Occipital lobe (tissue), 2 donors: ENCODE data around the gene DMAC2L. TPM values are rescaled to one million over a fixed set of nuclear protein-coding genes. Genes with fewer than 3 reads are reported as not detected.

Experiments used
- DNase-seq: peaks from one replicate; lab custom pipeline; 2025; lab: John Stamatoyannopoulos, UW
- total RNA-seq: library from RNA; depleted of rRNA; stranded (reverse); fragments of >200 nt; gene quantifications from one replicate; pipeline ENCODE4 v1.2.3, GENCODE V29; 2014

The DMAC2L gene
- total RNA-seq, 1 donor from 2014 or later, result 15.9 TPM

DNA sequence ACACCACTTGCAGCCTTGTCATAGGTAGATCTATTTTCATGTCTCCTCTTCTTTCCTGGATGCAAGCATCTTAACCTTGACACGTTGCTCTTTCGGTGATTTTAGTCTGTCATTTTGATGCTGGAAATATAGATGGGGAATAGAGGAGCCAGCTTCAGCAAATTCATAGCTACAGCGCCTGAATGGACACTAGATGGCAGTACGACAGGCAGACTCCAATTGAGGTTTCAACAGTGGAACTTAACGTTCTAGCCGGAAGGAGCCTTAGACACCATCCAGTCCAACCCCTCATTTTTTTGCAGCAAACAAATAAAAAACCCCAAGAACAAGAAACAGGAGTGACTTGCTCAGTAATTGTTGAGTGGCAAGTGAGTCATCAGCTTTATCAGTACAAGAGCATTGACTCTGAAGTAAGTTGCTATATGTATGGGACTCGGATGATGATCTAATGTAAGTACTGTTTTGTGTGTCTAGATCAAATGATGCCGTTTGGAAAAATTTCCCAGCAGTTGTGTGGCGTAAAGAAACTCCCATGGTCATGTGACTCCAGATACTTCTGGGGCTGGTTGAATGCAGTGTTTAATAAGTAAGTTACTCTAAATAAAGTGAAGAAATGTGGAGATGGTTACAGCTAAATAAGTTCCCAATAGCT lies 9.0 kb downstream of the DMAC2L start:
- DNase-seq, result peak; percentile 39

DNA sequence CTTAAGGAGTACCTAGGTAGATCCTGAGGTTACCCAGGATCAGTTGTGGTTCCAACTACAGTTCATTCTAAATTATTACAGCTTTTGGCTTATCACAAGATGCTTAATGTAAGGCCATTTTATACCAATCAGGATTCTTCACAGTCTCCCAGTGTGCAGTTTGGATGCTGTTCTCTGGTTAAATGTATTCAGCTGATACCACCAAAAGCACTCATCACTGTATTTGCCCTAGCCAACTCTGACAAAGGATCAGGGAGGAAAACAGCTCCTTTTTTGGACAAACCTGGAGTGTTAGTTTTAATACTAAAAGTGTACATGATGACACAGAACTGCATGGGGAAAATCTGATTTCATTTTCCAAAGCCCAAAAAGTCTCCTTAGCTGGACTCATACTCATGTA lies 19.5 kb downstream of the DMAC2L start:
- DNase-seq, result no peak

DNA sequence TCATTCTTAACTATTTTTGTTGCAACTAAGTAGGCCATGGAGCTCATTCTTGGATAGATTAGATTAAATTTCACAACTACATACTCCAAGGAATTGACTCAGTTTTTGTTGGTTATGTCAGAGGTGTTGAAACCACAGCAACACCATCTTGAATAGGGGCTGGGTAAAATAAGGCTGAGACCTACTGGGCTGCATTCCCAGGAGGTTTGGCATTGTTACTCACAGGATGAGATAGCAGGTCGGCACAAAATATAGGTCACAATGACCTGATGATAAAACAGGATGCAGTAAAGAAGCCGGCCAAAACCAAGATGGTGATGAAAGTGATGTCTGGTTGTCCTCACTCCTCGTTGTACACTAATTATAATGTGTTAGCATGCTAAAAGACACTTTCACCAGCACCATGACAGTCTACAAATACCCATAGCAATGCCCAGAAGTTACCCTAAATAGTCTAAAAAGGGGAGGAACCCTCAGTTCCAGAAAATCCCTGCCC lies 20.9 kb downstream of the DMAC2L start:
- DNase-seq, result no peak

- no peak for DNase-seq
These were observed 22.1 kb downstream of the DMAC2L start for GRCh38 chr14:50334211-50334610.

- peak; percentile 57 for DNase-seq
These were observed 23.3 kb downstream of the DMAC2L start for GRCh38 chr14:50335389-50335788.

DNA sequence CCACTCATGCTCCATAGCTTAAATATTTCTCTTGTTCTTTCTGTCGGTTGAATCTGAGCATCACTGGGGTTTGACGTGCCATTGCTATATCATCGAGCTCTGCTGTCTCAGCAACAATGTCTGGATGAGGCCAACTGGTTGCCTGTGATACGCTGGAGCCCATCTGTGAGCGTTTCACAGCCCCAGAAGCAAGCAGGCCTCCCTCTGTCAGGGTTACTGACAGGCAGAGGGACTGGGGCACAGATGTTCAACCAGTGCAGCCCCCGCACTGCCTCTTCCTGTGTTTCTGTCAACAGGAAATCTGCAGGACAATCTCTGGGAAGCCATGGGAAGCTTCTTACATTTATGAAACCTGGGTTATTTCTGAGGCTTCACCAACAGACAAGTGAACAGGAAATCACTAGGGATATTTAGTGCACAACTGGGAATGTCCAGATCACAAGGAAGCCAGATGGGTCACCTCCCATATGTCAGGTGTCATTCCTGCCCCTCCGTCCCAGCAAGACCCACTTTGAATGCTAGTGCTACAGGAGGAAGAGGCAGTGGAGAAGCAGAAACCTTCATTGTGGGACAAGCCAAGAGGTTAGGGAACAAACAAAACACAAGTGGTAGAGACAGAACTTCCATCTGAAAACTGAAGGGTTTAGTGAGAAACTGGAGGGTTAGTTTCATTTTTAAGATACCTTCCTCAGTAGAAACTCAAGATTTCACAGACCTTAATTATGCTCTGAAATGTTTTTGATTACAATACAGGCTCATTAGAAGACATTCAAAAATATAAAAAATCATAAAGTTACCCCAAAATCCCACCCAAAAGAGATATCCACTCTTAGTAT lies 24.1 kb downstream of the DMAC2L start:
- DNase-seq, result peak; percentile 37

- DNase-seq, result no peak
These were observed 26.5 kb downstream of the DMAC2L start for GRCh38 chr14:50338587-50338986.

- no peak for DNase-seq
These were observed 27.2 kb downstream of the DMAC2L start for GRCh38 chr14:50339178-50339804.

DNA sequence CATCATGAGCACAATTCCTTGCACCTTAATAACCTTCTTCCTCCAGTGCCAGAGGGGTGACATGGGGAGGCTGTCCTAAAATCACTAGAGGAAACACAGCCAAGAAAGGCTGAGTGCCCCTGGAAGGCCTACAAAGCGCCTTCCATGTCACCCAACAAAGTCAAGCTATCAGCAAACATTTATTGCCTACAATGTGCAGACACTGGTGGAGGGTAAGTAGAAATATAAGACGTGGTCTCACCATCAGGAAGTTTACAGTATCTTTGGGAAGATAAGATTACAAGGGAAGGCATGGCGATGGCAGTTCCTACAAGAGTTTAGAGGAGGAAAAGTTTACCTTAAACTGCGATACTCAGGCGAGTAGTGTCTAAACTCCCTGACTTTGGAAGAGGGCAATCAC lies 27.9 kb downstream of the DMAC2L start:
- DNase-seq, result no peak

DNA sequence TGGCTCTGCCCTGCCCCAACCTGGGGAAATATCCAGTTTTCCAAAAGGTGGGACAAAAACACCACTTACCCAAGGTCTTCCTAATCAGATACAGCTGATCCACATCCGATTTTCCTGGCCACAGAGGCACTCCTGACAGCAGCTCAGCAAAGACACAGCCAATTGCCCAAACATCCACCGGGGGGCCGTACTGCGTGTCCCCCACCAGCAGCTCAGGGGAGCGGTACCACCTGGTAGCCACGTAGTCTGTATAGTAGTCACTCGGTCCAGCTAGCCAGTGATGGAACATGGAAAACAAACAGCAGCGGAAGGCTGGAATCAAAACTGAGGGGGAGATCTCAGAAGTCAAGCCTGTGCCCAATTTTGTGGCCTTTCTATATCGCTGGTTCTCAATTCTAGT lies 28.8 kb downstream of the DMAC2L start:
- no peak for DNase-seq

DNA sequence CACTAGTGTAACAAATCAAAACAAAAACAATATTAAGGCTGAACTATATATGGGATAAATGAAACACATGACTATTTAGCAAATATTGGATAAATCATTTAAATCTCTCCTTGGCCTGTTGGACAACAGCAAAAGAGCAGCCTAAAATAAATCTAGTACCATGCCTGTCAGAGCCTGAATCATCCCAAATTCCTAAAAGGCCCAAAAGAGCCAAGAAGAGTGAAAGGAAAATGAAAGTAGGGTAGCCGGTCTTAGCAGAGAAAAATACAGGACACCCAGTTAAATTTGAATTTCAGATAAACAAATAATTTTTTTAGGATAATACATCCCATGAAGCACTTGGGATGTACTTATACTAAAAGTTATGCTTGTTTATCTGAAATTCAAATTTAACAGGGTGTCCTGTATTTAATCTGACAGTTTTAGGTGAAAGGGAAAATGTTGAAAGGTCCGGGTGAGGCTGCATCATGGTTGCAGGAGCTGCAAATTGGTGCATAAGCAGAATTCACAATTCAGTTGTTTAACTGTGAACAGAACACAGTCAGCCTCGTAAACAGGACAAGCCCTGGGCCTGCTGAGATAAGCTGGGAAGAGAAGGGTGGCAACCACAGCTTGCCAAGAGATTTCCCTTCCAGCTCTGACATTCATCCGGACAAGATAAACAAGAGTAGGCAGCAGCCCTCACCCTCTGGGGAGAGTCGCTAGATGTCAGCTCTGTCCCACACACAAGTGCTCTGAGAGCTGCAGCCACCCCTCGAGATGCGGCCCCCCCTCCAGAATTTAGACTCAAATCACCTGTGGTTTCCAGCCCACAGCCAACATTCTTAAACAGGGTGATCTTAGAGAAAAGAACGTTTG lies 30.3 kb downstream of the DMAC2L start:
- peak; percentile 69 for DNase-seq

GRCh38 chr14:50343434-50343833 lies 31.3 kb downstream of the DMAC2L start:
- no peak for DNase-seq

- no peak for DNase-seq
These were observed 32.1 kb downstream of the DMAC2L start for GRCh38 chr14:50344116-50344775.

- DNase-seq, result no peak
These were observed 32.9 kb downstream of the DMAC2L start for GRCh38 chr14:50344876-50345563.

DNA sequence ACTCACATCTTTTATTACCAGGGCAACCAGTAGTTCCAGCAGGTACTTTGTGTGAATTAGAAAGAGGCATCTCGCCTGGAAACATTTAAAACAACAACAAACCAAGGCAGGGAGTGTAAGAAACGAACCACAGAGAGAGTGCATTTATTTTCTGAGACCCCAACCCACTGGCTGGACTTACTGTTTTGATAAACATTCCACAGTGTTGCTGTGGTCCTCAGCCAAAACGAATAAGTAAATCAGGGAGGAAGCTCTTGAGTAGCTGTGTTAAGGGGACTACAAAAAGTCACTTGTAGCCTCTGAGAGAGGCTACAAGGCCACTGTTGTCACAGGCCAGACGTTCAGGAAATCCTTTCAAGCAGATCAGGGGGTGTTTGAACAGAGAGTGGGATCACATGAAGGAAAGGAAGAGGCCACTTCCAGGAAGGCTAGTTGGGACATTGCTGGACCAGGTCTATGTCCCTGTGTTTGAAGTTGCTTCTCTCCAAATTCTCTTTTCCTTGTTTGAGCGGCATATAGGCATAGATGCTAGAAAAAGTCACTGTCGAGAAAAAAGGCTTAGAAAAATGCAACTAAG lies 33.8 kb downstream of the DMAC2L start:
- DNase-seq, result no peak

GRCh38 chr14:50347521-50347920 lies 35.4 kb downstream of the DMAC2L start:
- DNase-seq, result no peak

GRCh38 chr14:50348933-50349332 lies 36.8 kb downstream of the DMAC2L start:
- no peak for DNase-seq

GRCh38 chr14:50350975-50351374 lies 38.9 kb downstream of the DMAC2L start:
- no peak for DNase-seq

DNA sequence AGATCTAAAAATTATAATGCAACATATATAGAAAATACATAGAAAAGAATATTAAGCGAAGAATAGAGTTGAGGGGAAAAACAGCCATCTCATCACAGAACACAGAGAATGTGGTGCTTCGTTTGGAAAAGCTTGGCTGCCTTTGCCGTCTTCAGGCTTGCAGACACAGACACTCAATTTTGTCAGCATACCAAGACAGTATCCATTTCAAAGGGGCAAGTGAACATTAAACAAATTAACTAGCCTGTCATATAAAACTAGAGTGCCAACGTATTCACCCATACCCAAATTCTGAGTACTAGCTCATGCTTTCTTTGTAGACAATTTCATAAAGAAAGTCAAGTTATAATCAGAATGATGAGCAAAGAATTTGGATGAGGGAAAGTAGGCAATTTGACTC lies 40.5 kb downstream of the DMAC2L start:
- no peak for DNase-seq

DNA sequence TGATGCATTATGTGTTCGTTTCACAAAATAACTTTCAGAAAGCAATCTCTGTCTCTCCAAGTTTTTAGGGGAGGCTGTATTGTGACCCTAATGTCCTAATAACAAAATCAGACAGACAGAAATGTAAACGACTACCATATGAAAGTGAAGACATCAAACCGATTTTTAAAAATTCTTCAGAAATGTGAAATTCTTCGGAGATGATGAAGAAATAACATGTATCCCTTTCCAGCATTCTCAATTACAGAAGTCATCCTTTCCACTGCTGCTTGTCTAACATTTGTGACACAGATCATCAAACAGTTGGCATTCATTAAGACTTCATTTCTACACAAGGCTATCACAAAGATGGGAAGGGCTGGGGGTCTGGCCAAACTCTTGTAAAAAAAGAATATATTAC lies 41.0 kb downstream of the DMAC2L start:
- DNase-seq, result no peak
